Activated naive CD4-positive, alpha-beta T cell treated with anti-CD3 and anti-CD28 coated beads, Interleukin-2, amount 50 U/mL, for 72 hours (primary cell): ENCODE measurements around the gene SPSB1. TPM values are rescaled to one million over a fixed set of nuclear protein-coding genes. Genes with fewer than 3 reads are reported as not detected.

Experiments
- ATAC-seq, 2 donors: fragments of 150-1000 bp; cut with Tn5 transposase; 2 replicates each; pipeline ENCODE4 v1.10.0; 2021; ENCODE audit warnings: mild to moderate bottlenecking in 2 of 2, moderate library complexity in 2 of 2
- DNase-seq, 2 donors: peaks; one replicate each; pipeline ENCODE4 v3.0.0; 2021 to 2022; ENCODE audit warnings: low spot score in 2 of 2
- H3K27ac Mint-ChIP-seq, 2 donors: one replicate each; pipeline ENCODE4 v1.8.0; 2022; ENCODE audit warnings: mild to moderate bottlenecking in 2 of 2, mixed read lengths in 2 of 2
- H3K36me3 Mint-ChIP-seq, 2 donors: one replicate each; pipeline ENCODE4 v1.8.0; 2022; ENCODE audit warnings: mixed read lengths in 2 of 2
- H3K9me3 Mint-ChIP-seq, 2 donors: one replicate each; pipeline ENCODE4 v1.8.0; 2022; ENCODE audit warnings: mixed read lengths in 2 of 2
- total RNA-seq, 2 donors: library from RNA; stranded (reverse); gene quantifications; one replicate each; pipeline ENCODE4 v1.2.3, GENCODE V29; 2022

Gene SPSB1
- total RNA-seq, 2 donors from 2014 or later = 3.8 to 12.6 TPM

DNA sequence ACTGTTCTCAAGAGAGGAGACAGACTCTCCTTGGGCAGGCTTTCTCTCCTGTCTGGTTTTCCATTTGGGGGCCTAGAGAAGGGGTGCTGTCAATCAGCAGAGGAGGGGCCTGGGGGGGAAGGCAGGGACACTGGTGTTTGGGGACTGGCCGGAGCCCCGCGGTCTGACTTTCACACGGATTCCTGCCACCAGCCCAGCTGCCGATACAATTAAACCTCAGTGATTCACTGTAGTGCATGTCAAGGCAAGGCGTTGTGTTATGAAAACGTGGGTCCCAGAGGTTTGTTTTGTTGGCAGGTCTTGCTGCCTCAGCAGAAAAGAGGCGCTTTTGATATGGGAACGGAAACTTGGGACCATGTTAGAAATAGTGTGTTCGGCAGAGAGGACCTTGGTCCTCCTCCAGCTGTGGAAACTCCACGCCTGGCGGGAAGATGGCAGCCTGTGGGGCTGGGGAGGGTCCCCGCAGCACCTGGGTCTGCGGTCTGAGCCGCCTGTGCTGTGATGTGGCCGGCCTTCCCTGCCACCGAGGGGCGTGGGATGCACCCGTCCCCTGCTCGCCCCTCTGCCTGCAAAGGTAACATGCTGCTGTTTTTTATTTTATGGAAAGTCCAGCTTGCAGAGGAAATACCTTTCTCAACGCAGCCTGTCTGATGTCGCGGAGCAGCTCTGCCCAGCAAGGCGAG lies 47.6 kb downstream of the SPSB1 start:
- H3K36me3 Mint-ChIP-seq = no peaks in the 10 kb centered on the region
- no peak for DNase-seq
- ATAC-seq = no peak
- no peaks in the 10 kb centered on the region for H3K9me3 Mint-ChIP-seq
- H3K27ac Mint-ChIP-seq = no peak overlapping the region

DNA sequence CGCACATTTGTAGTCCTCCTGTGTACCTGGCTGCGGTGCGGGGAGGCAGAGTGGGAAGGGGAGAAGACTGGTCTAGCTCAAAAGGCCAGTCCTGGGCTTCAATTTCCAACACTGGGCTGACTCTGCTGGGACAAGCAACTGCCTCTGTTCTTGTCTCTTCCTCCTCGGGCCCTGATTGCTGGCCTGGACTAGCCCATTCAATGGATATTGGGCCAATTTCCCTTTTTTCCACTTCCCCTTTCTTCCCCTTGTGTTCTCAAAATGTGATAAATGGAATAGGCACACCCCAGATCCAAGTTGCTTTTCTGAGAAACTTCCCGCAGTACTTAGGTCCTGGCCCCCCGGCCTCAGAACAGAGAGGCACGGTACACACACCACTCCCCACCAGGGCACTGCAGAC lies 48.2 kb downstream of the SPSB1 start:
- no peak overlapping the region for H3K27ac Mint-ChIP-seq
- DNase-seq = no peak
- H3K9me3 Mint-ChIP-seq = no peaks in the 10 kb centered on the region
- H3K36me3 Mint-ChIP-seq = no peaks in the 10 kb centered on the region
- ATAC-seq = no peak

DNA sequence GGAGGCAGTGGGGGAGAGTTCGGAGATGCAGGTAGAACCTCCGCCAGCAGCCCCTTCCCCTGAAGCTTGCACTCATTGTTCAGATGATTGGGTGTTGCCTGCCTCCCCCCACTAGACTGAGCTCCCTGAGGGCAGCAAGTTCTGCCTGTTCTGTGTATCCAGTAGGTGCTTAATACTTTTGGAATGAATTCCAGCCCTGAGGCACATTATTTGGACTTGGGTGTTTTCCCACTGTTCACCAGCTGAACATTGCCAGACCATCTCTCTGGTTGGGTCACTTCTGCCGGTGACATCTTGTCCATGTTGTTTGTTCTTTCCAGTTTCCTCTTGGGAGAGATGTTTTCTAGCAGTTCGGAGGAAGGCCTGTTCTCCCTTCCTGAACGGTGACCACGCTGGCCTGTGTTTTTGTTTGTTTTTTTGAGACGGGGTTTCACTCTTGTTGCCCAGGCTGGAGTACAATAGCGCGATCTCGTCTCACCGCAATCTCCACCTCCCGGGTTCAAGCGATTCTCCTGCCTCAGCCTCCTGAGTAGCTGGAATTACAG lies 48.7 kb downstream of the SPSB1 start:
- Mint-ChIP-seq H3K27ac (no peak overlapping the region), H3K36me3 (no peaks in the 10 kb centered on the region), H3K9me3 (no peaks in the 10 kb centered on the region)
- ATAC-seq (no peak), DNase-seq (no peak)

DNA sequence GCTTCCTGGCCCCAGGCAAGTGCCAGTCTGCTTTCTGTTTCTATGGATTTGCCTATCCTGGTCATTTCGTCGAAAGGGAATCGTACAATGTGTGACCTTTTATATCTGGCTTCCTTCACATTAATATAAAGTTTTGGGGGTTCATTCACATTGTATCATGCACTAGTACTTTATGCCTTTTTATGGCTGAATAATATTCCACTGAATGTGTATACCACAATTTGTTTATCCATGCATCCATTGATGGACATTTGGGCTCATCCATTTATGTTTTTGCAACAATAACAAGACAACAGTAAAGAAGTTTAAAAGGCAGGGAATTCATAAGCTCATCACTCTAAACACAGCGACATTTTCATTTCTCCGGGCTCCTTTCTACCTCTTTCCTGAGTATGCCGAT lies 50.6 kb downstream of the SPSB1 start:
- DNase-seq (no peak), ATAC-seq (no peak)
- Mint-ChIP-seq H3K36me3 (no peaks in the 10 kb centered on the region), H3K9me3 (no peaks in the 10 kb centered on the region), H3K27ac (no peak overlapping the region)

DNA sequence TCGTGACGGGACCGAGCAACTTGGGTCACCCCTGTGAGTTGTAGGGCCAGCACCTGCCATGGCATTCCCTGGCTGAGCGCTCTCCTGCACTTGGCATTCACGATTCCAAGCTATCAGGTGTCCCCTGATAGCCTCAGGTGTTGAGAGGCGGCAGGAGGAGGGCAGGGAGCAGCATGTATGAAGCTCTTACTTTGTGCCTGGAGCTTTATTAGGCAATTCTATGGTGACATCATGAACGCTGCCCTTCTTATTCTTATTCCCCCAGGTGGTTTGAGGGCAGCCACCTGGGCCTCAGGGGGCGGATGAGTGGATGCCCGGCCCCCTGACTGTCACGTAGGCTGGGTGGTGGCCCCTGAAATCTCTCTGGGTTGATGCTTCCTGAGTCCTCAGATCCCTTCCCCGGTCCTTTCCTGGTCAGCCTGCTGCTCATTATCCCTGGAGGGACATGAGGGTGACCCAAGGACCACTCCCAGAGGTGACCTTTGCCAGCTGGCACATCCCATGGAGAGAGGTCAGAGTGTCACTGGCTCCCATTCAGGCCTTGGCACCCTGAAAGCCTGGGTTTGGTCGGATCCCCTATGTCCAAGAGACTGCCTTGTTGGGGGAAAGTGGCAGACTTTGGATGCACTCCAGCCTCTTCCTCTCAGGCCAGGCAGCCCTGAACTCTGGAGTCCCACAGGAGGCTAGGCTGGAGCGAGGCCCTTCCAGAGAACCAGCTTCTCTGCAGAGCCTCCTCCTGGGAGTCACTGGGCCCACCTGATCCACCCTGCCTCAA lies 51.9 kb downstream of the SPSB1 start:
- Mint-ChIP-seq H3K27ac (no peak overlapping the region), H3K9me3 (no peaks in the 10 kb centered on the region), H3K36me3 (no peaks in the 10 kb centered on the region)
- DNase-seq (no peak), ATAC-seq (no peak)

DNA sequence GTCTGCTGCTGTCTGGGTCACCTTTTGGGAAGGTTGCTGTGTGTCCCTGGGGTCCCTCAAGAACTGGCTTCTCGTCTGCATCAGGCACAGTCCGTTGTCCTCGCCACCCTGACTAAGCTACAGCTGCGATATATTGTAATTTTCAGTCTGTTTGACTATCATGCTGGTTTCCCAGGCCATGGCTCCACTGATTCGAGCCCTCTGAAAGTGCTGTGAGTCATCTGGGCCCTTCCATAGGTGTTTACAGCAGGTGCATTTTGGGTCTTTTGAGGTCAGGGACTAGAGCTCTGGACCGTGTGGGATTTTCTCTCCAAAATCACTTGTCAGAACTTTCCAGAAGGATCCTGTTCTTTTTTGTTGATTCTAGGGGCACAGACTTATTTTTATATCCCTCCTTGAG lies 52.8 kb downstream of the SPSB1 start:
- DNase-seq (no peak), ATAC-seq (peak in 1 of 2 donors; percentile 34)
- H3K27ac Mint-ChIP-seq = peak overlapping the region in 1 of 2 donors; percentile 5
- H3K36me3 Mint-ChIP-seq = no peaks in the 10 kb centered on the region
- no peaks in the 10 kb centered on the region for H3K9me3 Mint-ChIP-seq

DNA sequence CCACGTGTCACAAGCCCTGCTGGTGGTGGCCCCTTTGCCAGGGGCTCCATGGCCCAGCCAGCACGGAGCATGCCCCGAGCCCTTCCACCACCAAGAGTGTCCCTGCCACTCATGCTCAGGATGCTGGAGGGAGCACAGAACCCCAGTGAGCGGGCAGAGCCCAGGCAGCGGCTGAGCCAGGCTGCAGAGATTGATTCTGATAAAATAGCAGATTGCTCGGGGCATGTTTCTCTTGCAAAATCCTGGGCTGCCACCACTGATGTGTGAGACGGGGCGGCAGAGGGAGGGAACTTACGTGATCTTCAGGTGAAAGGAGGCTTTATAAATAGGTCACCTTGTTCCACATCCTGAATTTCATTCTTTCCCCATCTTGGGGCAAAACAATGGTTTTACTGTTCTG lies 53.2 kb downstream of the SPSB1 start:
- H3K36me3 Mint-ChIP-seq = no peaks in the 10 kb centered on the region
- DNase-seq (no peak), ATAC-seq (peak in 1 of 2 donors; percentile 30)
- no peaks in the 10 kb centered on the region for H3K9me3 Mint-ChIP-seq
- no peak overlapping the region for H3K27ac Mint-ChIP-seq

DNA sequence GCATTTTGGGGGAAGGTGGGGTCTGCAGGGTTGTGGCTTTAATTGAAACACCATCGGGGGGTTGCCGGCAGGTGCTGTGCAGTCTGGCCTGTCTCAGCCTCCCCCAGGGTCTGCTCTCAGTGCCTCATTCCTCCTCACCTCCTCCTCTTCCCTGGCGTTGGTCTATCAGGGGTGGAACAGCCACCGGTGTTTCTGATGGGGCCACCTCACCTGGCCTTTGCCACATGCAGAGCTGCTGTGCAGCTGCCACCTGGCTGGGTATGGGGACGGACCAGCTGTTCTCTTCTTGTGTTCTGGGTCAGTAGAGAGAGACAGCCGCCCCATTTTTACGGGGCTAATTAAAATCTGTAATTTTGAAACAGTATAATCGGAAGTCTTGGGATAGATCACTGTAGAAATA lies 53.9 kb downstream of the SPSB1 start:
- no peaks in the 10 kb centered on the region for H3K36me3 Mint-ChIP-seq
- DNase-seq = no peak
- H3K9me3 Mint-ChIP-seq = no peaks in the 10 kb centered on the region
- no peak overlapping the region for H3K27ac Mint-ChIP-seq
- ATAC-seq = no peak

DNA sequence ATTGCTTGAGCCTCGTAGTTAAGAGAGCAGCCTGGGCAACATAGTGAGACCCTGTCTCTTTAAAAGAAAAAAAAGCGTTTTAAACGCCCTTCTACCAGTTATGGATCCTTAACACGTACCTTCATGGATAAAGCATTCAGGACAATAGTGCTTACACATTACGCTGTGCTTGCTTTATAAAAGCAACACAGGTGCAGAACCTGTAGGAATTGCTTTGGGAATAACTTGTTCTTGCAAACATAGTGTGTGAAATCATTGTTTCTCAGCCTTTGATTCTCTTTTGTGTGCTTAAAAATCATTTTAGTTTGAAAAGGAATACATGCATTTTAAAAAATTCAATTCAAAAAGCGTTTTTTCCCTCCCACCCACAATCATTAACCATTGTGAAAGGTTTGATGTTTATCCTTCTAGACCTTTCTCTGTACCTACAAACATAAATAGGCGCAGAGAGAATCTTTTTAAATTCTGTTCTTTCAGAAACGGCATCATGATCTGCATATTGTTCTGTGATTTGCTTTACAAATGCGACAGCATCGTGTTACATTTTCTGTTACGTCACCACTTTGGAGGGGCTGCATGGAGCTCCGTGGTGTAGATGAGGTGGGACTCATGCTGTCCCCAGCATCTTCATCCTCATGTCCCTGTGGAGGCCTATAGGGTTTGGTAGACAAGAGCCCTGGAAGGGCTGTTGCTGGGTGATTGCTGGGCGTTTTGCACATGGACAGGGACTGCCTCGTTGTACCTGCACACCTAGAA lies 54.6 kb downstream of the SPSB1 start:
- Mint-ChIP-seq H3K27ac (no peak overlapping the region), H3K36me3 (no peaks in the 10 kb centered on the region), H3K9me3 (no peaks in the 10 kb centered on the region)
- DNase-seq = no peak
- ATAC-seq = no peak

DNA sequence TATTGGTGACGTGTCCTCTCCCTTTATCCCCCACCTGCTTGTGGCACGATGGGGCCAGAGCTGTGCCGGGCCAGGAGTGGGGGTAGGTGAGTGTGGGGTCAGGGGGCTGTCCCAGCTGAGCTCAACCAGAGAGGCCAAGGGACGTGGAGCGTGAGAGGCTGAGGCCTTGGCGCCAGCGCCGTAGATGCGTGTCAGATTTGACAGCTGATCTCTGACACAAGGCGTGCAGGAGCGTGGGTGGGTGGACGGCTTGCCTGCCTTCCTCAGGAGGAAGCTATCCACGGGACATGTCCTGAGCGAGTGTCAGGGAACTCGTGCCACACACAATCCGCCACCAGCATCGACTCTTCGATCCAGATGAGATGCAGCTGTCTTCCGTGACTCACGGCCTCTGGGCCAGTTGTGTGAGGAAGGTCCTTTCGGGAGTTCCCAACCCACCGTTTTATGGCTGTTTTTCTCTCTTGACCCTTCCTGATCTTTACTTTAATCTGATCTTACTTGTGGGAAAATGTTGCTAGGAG lies 56.7 kb downstream of the SPSB1 start:
- no peak for ATAC-seq
- DNase-seq = no peak
- Mint-ChIP-seq H3K9me3 (no peaks in the 10 kb centered on the region), H3K36me3 (no peaks in the 10 kb centered on the region), H3K27ac (no peak overlapping the region)

DNA sequence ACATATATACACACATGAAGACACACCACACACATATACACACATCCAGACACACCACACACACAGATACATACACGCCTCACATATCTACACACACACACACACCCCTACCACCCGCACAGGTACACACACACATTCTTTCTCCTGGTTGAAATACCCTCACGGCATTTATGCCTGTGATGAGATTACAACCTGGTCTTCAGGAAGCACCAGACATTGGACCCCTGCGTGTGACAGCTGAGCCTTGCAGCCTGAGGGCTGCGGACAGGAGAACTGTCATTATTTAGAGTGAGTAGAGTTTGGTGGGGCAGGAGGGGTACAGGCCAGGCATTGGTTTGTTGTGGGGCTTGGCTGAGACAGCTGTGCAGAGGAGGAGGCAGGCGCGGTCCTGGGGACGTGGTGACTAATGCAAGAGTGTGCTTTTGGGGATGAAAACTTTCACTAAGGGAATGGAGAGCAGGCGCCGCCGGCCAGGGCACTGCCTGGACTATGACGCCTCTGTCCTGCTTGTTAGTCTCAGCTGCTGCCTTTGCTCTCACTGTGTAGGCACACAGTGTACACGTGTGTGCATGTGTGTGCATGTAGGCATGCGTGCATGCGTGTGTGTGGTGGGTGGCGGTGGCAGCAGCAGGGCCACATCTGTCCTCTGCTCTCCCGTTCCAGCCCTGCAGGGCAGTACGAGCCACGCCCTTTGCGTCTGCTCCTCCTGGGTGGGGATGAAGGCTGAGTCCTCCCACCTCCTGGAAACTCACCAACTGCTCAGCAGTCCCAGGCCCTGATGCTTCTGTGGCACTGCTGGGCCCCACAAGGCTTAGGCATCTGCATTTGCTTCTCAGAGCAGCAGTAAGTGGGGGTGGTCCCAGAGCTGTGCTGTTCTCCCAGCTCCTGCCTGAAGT lies 57.6 kb downstream of the SPSB1 start:
- H3K36me3 Mint-ChIP-seq = no peaks in the 10 kb centered on the region
- no peak for DNase-seq
- H3K9me3 Mint-ChIP-seq = no peaks in the 10 kb centered on the region
- no peak for ATAC-seq
- no peak overlapping the region for H3K27ac Mint-ChIP-seq

DNA sequence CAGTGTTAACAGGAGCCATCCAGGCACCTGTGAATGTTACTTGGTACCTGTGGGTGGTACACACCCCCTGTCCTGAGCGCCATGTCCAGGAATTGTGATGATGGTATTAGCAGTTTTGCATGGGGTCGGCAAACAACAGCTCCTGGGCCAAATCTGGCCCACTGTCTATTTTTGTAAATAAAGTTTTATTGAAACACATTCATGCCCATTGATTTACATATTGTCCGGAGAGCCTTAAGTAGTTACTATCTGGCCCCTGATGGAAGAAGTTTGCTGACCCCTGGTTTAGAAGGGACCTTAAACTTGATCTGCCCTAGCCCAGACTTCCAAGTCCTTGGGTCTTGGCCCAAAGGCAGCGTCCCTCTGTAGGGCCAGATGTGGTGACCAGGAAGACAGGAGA lies 58.3 kb downstream of the SPSB1 start:
- ATAC-seq (no peak), DNase-seq (no peak)
- Mint-ChIP-seq H3K27ac (peak overlapping the region in 1 of 2 donors; percentile 61), H3K9me3 (no peaks in the 10 kb centered on the region), H3K36me3 (no peaks in the 10 kb centered on the region)

DNA sequence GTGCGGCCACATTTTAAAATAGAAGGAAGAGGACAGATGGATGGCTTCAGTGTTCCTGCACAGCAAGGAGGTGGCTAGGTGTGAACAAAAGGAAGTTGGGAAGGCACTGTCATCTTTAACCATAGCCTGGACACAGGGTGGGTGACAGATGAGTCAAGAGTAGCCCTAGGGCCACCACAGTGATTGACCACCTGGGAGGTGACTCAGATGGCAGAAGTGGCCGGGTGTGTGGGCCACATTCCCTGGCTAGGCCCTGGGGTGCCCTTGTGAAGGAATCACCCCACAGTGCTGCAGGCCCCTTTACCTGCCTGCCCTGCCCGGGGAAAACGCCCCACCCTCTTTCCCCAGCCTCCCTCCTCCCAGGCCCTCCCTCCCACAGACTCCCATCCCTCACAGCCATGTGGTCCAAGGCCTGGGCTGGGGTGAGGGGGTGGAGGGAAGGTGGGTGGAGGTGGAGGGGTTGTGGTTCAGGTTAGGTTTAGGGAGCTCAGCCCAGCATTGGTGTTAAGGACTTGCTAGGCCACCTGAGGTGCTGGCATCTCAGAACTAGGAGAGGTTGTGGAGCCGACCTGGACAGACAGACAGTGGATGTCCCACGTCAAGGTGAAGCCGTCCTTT lies 59.1 kb downstream of the SPSB1 start:
- ATAC-seq = peak; percentile 20 to 28
- H3K27ac Mint-ChIP-seq = peak overlapping the region in 1 of 2 donors; percentile 61

DNA sequence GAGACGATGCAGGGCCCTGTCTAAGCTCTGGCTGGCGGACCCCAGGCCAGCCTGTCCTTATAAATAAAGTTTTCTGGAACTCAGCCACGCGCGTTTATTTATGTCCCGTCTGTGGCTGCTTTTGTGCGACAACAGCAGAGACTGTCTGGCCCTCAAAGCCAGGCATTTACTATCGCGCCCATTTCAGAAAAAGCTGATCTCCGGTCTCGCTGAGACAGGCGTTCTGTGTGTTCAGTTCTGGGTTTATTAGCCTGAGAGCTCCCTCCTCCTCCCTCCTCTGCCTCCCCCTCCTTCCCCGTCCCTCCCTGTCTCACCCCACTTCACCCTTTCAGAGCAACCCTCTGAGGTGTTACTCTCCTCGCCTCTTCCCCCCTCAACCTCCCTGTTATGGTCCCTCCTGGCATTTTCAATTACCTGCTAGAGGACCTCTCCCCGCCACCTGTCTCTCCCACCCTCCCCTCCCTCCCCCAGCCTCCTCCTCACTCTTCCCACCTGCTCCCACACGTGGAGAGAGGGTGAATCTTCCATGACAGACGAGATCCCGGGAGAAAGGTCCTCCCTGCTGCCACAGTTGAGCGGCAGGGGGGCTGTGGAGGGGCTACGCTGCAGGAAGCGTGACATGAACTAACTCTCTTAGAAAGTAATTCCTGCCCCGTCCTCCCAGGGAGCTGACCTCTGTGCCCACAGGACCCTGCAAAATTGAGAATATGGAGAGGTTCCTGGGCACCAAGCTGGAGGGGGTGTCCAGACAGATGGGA lies 59.9 kb downstream of the SPSB1 start:
- no peak overlapping the region for H3K27ac Mint-ChIP-seq
- no peaks in the 10 kb centered on the region for H3K36me3 Mint-ChIP-seq
- DNase-seq (no peak), ATAC-seq (no peak)
- peaks cover 0 to 5% of the 10 kb centered on the region in 2 donors for H3K9me3 Mint-ChIP-seq

More for the DNA sequence above, 59.1 kb downstream of the SPSB1 start:
- Mint-ChIP-seq H3K36me3 (no peaks in the 10 kb centered on the region), H3K9me3 (peaks cover 0 to 4% of the 10 kb centered on the region in 2 donors)
- no peak for DNase-seq

DNA sequence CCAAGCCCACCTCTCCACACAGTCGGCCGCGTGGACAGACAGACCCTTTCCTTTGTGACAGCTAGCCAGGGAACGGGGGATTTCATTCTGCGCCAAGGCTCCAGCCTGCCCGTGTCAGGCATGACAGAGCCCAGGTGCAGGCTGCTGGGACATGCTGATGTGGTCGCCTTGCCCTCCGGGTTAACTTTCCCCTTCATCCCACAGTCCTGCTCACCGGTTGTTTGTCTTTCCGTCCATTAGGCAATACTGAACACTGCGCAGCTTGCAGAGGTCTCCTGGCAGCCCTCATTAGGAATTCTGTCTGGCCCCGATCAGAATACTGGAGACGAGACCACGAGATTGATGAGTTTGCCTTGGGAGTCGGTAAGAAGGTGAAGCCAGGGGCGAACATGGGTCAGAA lies 62.8 kb downstream of the SPSB1 start:
- Mint-ChIP-seq H3K36me3 (no peaks in the 10 kb centered on the region), H3K27ac (no peak overlapping the region), H3K9me3 (peaks cover 0 to 5% of the 10 kb centered on the region in 2 donors)
- DNase-seq (no peak), ATAC-seq (no peak)
